GM18499 (cell line): Measurements from ENCODE around the gene KRTAP12-3.
"Not testable (repeated sequence)": the region's sequence is repeated elsewhere in the genome, so short reads cannot be mapped to it uniquely, and the experiment has no call there.

Experiments
- ATAC-seq: cut with Tn5 transposase; IDR thresholded peaks from one replicate; pipeline ENCODE4 v1.9.1; 2021; ENCODE audit warnings: moderate number of reproducible peaks; ENCODE audit not compliant: insufficient read depth, unreplicated experiment

KRTAP12-3 gene

DNA sequence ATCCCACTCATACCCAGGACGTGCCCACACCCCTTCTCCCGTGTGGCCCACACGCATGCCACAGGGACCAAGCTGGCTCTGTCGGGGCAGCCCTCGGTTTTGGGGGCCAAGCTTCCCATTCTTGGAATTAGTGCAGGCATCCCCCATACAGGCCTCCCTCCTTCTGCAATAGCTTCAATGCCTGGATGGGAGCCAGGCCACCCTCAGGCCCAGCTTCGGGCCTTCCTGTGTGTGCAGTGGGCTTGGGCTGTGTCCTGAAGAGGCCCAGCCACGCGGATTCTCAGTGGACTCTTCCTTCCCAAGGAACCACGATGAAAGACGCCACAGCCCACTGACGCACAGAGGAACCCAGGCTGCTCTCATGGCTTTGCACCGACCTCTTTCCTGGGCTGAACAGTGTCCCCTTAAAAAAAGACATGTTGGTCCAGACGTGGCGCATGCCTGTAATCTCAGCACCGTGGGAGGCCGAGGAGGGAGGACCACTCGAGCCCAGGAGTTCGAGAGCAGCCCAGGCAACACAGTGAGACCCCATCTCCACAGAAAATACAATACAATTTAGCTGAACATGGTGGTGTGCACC lies 8.1 kb upstream of the KRTAP12-3 start:
- no peak for ATAC-seq

DNA sequence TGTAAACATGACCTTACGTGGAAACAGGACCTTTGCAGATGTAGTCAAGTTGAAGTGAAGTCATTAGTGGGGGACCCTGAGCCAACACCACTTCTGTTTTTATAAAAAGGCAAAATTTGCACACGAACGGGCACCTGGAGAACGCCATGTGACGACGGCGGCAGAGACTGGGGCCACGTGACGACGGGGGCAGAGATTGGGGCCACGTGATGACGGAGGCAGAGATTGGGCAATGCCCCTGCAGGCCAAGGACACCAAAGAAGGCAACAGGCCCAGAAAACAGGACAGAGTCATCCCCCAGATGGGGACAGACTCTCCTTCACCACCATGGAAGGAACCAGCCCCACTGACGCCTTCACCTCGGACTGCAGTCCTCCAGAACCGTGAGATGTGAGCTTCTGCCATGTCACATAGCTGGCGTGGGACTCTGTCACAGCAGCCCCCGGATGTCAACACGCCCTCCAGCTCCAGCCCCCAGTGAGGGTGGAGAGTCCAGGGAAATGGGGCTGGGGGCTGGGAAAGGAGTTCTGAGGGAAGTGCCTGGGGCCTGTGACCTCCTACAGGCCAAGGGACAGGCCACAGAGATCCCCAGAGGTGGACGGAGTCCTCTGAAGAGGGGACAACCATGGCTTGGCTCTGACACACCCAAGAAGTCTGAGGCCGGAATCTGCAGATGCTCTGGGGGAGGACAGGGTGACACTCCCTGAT lies 7.3 kb upstream of the KRTAP12-3 start:
- no peak for ATAC-seq

DNA sequence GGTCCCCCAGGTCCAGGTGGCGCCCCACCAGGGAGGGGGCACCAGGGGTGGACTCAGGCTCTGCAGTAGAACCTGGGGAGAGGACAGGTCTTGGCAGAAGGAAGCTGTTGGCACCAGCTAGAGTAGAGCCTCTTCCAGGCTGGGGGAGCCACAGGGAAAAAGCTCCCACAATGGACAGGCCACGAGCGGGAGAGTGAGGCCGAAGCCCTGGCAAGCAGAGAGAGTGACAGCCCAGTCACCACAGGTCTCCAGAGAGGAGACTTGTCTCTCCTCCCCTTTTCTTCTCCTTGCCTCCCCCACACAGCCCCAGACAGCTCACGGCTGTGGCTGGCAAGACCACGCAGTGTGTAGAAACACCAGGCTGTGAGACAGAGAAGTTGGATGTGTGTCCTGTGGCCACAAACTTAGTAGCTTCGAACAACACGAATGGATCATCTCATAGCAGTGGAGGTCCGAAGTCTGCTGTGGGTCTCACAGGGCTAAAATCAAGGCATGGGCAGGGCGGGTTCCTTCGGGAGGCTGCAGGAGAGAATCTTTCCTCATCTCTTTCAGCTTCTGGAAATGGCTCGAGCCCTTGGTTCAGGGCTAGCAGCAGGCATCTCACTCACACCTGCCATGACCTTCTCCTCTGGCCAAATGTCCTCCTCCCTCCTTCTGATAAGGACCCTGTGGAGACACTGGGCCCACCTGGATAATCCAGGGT lies 6.6 kb upstream of the KRTAP12-3 start:
- ATAC-seq, result no peak

DNA sequence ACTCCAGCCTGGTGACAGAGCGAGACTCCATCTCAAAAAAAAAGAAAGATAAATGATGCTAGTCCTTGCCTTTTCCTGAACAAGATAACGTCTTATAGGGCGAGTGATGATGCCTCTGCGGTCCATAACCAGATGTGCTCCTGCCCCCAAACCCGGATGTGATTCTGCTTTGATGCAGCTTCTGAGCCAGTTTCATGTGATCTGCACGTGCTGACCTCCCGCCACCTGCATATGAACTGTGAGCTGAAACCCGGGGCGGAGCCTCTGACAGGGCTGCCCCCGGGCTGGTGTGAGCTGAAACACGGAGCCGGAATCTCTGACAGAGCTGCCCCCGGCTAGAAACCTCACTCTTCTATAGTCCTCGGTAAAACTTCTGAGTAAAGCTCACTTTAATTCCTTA lies 4.6 kb upstream of the KRTAP12-3 start:
- ATAC-seq, result no peak

DNA sequence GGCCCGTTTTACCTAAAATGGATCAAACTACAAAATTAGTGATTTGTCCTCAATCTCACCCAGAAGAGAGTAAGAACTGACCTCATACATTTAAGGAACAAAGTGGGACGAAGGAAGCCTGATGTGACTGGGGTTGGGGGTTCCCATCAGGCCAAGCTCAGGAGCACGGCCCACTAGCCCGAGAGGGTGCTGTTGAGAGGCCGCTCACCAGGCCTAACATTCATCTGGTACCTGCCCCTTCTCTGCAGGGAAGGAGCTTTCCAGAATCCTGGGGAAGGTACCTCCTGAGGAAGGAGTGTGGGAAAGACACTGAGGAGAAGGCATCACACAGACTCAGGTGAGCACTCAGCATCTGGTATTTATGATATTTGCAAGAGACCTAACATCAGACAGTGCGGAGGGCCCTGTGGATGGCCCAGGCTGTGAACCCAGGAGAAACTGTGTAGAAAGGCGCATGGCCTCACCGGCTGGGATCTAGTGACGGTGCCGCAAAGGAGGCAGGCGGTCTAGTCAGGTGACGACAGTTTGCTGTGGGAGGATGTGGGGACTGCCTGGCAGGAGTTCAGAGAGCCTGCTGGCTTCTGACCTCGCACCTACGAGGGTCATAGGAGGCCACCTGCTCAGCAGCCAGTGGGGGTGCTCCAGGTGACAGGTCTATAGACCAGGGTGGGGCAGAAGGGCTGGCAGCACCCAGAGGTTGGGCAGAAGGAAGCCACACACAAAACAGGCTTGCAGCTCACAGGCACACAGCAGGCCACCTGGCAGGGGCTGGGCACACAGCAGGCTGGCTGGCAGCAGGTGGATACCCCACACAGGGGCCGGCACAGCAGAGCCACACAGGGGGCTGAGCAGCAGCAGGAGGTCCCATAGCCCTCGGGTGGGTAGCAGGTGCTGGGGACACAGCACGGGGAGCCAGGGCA lies 3.8 kb upstream of the KRTAP12-3 start:
- ATAC-seq, result no peak

DNA sequence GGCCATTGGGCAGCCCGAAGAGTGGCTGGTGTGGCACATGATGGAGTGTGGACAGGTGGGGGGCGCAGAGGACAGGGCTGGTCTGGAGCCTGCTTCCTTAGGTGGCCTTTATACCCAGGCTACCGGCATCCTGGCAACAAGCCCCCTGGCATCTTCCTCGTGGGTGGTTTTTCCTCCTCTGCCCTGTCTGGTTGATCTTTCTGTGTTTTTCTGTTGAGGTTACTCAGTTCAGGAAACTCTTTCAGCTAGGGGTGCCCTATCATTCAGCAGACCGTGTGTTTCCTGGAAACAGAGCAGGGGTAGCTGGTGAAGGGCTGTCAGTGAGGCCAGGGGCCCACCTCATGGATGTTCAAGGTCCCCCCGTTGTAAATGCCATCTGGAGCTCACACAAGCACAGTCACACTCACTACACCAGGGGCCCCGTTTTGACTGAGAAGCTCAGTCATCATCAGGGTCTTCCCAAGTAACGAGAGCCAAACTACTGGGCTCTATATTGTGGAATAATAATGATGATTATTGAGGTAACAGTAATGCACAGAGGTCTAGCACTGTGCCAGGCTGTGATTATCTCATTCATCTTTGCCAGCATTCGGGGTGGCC lies 3.1 kb upstream of the KRTAP12-3 start, which contains the start of gene KRTAP12-4:
KRTAP12-4 (minus strand) TSS at position 84 of the 600 bp plus-strand sequence; CDS start at position 39, 45 bp downstream.
- ATAC-seq, result no peak

DNA sequence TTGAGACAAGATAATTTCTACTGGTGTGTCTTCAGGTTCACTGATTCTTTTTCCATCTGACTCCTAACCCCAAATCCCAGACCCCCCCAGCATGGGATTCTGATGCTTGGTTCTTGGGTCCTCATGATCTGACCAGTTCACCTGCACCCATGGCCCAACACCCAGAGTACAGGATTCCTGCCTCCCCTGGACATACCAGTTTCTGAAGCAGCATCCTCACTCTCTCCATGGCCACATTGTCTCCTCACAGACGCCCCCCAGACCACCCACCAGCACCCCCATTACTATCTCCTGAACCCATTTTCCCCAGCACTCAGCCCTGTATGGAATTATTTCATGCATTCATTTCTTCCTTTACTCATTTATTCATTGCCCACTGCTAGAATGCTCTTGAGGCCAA lies 864 bp upstream of the KRTAP12-3 start:
- no peak for ATAC-seq

DNA sequence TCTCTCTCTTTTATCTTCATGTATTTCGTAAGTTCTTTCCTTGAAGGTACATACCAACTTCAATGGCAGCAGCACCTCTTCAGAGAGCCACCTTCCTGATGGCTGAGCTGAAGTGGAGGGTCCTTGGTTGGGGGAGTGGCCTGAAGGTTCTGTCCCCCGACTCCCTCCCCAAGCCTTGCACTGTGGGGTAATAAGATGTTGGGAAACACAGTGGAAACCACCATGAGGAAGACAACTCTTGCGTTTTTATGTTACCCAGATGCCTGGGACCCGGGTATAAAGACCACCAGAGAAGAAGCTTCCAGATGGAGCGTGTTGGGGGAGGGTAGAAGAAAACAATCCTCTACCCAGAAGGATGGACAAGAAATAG lies 794 bp downstream of the KRTAP12-3 start:
- ATAC-seq, result no peak

DNA sequence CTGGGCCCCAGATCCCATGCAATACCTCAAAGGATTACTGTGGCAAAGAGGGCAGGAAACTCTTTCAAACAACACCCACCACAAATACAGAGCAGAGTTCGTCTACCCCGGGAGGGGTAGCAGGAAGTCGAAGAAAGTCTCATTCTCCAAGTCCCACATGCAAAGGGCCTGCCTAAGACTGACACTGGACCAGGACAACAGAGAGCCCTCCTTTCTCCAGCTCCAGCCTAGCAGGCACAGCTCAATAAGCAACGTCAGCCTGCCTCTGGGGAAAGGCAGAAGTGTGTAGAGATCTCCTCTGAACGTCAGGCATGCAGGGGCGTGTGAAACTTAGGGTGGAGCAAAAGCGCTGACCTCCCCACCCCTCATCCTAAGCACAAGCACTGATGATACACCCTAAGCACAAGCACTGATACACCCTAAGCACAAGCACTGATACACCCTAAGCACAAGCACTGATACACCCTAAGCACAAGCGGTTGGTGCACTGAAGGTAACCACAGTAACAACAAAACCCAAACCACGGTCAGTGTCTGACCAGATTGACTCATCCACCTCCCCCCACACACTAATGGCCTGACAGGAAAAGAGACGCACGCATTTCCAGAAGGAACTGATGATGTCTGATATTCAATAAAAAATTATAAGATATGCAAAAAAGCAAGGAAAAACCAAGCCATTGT lies 1.3 kb downstream of the KRTAP12-3 start:
- no peak for ATAC-seq

DNA sequence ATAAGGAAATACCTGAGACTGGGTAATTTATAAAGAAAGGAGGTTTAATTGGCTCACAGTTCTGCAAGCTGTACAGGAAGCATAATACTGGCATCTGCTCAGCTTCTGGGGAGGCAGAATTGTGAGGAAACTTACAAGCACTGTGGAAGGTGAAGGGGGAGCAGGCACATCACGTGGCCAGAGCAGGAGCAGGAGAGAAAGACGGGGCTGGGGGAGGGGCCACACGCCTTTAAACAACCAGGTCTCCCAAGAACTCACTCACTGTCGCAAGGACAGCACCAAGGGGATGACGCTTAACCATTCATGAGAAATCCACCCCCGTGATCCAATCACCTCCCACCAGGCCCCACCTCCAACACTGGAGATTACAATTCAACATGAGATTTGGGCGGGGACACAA lies 3.8 kb downstream of the KRTAP12-3 start:
- ATAC-seq, result not testable (repeated sequence)

DNA sequence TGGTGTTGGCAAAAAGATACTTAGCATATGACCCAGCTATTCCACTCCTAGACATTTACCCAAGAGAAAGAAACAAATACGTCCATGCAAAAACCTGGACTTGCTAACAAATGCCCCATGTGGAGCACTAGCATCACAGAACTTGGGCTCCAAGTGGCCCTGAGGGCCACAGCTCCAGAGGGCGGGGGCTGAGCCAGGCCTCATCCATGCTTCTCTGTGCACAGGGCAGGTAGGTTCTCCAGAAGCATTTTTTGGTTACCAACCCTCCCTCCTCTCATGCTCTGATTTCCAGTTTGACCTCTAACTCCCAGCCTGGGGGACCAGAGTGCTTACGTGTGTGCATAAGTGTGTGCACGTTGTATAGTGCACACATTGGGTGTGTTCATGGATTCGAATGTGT lies 7.0 kb downstream of the KRTAP12-3 start:
- no peak for ATAC-seq

DNA sequence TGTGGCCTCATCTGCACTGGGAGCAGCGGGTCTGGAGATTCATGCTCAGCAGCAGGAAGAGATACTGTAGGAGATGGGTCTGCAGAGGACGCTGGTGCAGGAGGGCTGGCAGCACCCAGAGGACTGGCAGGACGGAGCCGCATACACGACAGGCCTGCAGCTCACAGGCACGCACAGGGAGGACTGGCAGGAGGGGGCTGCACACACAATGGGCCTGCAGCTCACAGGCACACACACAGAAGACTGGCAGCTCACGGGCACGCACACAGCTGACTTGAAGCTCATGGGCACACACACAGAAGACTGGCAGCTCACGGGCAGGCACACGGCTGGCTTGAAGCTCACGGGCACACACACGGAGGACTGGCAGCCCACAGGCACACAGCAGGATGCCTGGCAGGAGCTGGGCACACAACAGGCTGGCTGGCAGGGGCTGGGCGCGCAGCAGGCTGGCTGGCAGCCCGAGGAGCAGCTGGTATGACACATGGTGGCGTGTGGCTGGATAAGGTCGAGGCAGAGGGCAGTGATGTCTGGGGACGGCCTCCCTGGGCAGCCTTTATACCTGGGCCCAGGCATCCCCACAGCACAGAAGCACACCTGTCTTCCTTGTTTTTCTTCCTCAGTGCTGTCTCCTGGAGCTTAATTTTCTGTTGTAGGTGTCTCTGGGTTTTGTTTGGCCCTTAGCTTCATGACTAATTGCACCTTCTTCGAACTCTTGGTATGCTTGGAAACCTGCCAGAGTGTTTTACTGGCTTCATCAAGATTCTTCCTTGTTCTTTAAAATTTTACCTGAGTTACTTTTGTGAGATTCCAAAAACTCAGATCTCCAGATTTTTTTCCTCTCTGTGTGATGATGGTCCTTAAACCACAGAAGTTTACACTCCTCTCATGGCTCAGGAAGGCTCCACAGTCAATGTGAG lies 8.9 kb downstream of the KRTAP12-3 start, which contains the start of gene KRTAP12-2:
KRTAP12-2 (minus strand) TSS at position 527 of the 920 bp plus-strand sequence; CDS start at position 486, 41 bp downstream.
- no peak for ATAC-seq

DNA sequence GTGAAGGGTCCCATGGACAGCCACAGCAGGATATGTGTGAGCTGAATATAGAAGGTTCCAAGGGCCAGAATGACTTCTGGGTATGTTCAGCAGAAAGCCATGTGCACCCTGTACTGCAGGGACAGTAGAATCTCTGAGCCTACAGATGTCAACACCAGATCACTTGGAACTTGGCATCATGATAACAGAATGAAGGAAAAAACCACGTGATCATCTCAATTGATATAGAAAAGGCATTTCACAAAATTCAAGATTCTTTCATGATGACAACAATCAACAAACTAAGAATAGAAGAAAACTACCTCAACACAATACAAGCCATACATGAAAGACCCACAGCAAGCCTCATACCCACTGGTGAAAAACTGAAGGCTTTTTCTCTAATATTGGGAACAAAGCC lies 9.9 kb downstream of the KRTAP12-3 start:
- no peak for ATAC-seq

DNA sequence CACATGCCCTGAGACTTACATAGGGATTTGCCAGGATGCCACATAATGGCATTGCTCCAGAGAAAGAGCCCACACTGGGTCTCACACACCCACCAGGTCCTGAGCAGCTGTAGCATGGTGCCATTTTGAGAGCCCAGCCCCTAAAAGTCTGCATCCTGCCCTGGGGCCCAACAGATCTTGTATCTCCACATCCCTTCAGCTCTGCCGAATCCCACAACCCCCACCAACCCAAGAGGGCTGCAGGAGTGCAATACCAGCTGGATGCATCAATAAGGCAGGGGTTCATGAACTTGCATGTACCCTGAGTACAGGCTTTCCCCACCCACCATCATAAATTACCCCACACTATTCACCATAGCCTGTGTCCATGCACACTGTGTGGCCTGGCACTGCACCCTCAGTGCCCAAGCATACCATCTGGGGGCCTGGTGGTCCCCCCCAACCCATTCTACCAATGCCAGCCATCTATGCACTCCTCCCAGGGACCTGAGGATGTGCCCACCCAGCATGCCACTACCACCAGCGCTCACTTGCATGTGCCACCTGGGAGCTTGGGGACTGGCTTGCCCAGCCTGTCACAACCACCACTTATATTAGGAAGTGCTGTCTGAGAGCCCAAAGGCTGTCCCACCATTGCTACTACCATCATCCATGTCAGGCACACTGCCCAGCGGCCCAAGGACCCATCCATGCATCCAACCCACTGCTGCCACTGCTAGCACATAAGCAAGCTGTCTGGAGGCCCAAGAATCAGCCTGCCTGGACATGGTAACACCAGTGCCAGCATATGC lies 13.1 kb downstream of the KRTAP12-3 start:
- no peak for ATAC-seq

DNA sequence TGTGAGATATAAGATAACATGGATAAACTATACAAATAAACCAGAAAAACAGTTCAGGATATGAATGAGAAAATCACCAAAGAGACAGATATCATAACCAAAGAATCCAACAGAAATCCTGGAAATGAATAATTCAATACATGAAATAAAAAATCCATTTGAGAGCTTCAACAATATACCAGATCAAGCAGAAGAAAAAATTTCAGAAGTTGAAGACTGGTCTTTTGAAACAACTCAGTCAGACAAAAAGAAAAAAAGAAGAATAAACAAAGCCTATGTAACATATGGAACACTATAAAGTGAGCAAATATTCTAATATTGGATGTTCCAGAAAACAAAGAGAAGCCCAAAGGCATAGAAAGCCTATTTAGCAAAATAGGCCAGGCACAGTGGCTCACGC lies 14.2 kb downstream of the KRTAP12-3 start:
- no peak for ATAC-seq

DNA sequence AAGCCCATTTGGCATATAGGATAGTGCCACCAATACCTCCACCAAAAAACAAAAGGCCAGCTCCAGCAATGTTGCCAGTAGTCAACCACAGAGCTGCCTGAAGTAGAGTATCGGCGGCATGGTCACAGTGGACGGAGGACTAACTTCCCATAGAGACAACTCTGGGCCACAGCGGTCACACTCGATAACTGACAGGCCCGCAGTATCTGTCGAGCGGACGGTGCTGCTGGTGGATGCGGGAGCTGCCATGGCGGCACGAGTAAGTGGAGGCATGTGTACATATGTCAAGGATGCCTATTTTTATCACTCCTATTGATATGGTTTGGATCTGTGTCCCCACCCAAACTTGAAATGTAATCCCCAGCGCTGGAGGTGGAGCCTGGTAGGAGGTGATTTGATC lies 20.1 kb downstream of the KRTAP12-3 start:
- ATAC-seq, result no peak

DNA sequence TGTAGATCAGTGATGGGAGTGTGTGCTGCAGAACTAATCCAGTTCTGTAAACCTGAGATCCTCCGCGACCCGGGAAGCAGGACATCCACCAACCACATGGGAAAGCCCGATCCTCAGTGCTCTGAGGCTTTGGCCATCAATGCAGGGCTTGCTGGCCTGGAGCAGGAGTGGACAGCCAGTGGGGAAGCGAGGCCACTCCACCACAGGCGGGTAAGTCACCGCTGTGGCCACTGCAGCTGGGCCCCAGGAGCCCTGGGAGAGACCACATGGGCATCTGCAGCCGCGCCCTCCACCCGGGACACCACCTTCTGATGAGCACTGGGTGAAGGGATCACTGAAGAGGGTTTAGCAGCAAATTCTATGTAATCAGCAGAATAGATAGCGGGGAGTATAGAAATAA lies 23.4 kb downstream of the KRTAP12-3 start:
- no peak for ATAC-seq
